ENCODE data around the gene RASSF1.

RASSF1 gene

GRCh38 chr3:50358355-50358910 lies 17.8 kb upstream of the RASSF1 start:
- DNase-seq (ENCODE audit: low read depth): no peak
- H3K4me3 ChIP-seq (ENCODE audit: control insufficient read depth, low read depth, low read length): peak overlapping the region; percentile 64
- TF ChIP-seq, protein P1, sequence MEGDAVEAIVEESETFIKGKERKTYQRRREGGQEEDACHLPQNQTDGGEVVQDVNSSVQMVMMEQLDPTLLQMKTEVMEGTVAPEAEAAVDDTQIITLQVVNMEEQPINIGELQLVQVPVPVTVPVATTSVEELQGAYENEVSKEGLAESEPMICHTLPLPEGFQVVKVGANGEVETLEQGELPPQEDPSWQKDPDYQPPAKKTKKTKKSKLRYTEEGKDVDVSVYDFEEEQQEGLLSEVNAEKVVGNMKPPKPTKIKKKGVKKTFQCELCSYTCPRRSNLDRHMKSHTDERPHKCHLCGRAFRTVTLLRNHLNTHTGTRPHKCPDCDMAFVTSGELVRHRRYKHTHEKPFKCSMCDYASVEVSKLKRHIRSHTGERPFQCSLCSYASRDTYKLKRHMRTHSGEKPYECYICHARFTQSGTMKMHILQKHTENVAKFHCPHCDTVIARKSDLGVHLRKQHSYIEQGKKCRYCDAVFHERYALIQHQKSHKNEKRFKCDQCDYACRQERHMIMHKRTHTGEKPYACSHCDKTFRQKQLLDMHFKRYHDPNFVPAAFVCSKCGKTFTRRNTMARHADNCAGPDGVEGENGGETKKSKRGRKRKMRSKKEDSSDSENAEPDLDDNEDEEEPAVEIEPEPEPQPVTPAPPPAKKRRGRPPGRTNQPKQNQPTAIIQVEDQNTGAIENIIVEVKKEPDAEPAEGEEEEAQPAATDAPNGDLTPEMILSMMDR (IDR thresholded peaks at IDR 0.05; ENCODE audit: control insufficient read depth, insufficient read depth, low read depth, low read length, missing control alignments): no peak

DNA sequence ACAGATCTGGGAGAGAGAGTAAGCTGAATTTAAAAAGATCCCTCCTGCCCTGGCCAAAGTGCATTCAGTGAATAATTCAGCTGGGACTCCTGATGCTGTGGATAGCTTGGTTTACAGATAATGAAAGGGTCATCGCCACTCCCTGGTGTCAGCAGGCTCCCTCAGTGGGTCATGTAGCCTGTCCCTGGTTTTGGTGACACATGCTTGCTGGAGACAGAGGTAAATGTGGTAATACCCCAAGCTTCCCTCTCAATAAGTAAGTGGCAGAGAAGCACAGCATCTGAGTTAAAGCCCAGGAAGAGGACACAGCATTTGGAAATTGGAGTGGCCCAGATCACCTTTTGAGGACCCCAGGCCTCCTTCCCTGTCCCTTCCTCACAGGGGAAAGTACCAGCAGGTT lies 16.8 kb upstream of the RASSF1 start:
- DNase-seq (ENCODE audit: low read depth): no peak
- TF ChIP-seq, protein P1 (IDR thresholded peaks at IDR 0.05; ENCODE audit: control insufficient read depth, insufficient read depth, low read depth, low read length, missing control alignments): no peak
- peak overlapping the region; percentile 64 for H3K4me3 ChIP-seq (ENCODE audit: control insufficient read depth, low read depth, low read length)

GRCh38 chr3:50356553-50356952 lies 15.9 kb upstream of the RASSF1 start:
- DNase-seq (ENCODE audit: low read depth): no peak
- TF ChIP-seq, protein P1 (IDR thresholded peaks at IDR 0.05; ENCODE audit: control insufficient read depth, insufficient read depth, low read depth, low read length, missing control alignments): no peak
- peak overlapping the region; percentile 64 for H3K4me3 ChIP-seq (ENCODE audit: control insufficient read depth, low read depth, low read length)

- H3K4me3 ChIP-seq (ENCODE audit: control insufficient read depth, low read depth, low read length): peak overlapping the region; percentile 64
- no peak for DNase-seq (ENCODE audit: low read depth)
- TF ChIP-seq, protein P1 (IDR thresholded peaks at IDR 0.05; ENCODE audit: control insufficient read depth, insufficient read depth, low read depth, low read length, missing control alignments): no peak
These were observed 15.4 kb upstream of the RASSF1 start for GRCh38 chr3:50355829-50356552.

GRCh38 chr3:50354850-50355249 lies 14.2 kb upstream of the RASSF1 start:
- TF ChIP-seq, protein P1 (IDR thresholded peaks at IDR 0.05; ENCODE audit: control insufficient read depth, insufficient read depth, low read depth, low read length, missing control alignments): no peak
- H3K4me3 ChIP-seq (ENCODE audit: control insufficient read depth, low read depth, low read length): no peak overlapping the region
- no peak for DNase-seq (ENCODE audit: low read depth)

GRCh38 chr3:50354186-50354764 lies 13.6 kb upstream of the RASSF1 start:
- TF ChIP-seq, protein P1 (IDR thresholded peaks at IDR 0.05; ENCODE audit: control insufficient read depth, insufficient read depth, low read depth, low read length, missing control alignments): no peak

More at GRCh38 chr3:50354186-50354764, 13.6 kb upstream of the RASSF1 start:
- no peak overlapping the region for H3K4me3 ChIP-seq (ENCODE audit: control insufficient read depth, low read depth, low read length)
- no peak for DNase-seq (ENCODE audit: low read depth)
